Measurements from ENCODE around the gene RAB35.

Gene RAB35

GRCh38 chr12:120103044-120103338, 13.6 kb downstream of the RAB35 start:
- no peak for DNase-seq

- no peak for DNase-seq
Observed at GRCh38 chr12:120102189-120103043, 14.1 kb downstream of the RAB35 start.

- no peak for DNase-seq
Observed at GRCh38 chr12:120101617-120102016, 14.9 kb downstream of the RAB35 start.

GRCh38 chr12:120101182-120101581, 15.4 kb downstream of the RAB35 start:
- DNase-seq = no peak

- no peak for DNase-seq
Observed at GRCh38 chr12:120100630-120101029, 15.9 kb downstream of the RAB35 start.

- DNase-seq = no peak
Observed at GRCh38 chr12:120099738-120100137, 16.8 kb downstream of the RAB35 start.

- DNase-seq = no peak
Observed at GRCh38 chr12:120098756-120099470, 17.6 kb downstream of the RAB35 start.

- DNase-seq = no peak
Observed at GRCh38 chr12:120096671-120097202, 19.8 kb downstream of the RAB35 start.

GRCh38 chr12:120095736-120096135, 20.8 kb downstream of the RAB35 start:
- DNase-seq = no peak

GRCh38 chr12:120095331-120095730, 21.2 kb downstream of the RAB35 start:
- DNase-seq = no peak

- no peak for DNase-seq
Observed at GRCh38 chr12:120094485-120094884, 22.1 kb downstream of the RAB35 start.

GRCh38 chr12:120093592-120094355, 22.8 kb downstream of the RAB35 start:
- no peak for DNase-seq

- no peak for DNase-seq
Observed at GRCh38 chr12:120093336-120093591, 23.3 kb downstream of the RAB35 start.

- DNase-seq = no peak
Observed at GRCh38 chr12:120092551-120093335, 23.8 kb downstream of the RAB35 start.

- DNase-seq = no peak
Observed at GRCh38 chr12:120091371-120092090, 25.0 kb downstream of the RAB35 start.

GRCh38 chr12:120090626-120091295, 25.8 kb downstream of the RAB35 start:
- DNase-seq = no peak

GRCh38 chr12:120090206-120090605, 26.3 kb downstream of the RAB35 start:
- DNase-seq = no peak

- DNase-seq = no peak
Observed at GRCh38 chr12:120089796-120090195, 26.8 kb downstream of the RAB35 start.

- DNase-seq = no peak
Observed at GRCh38 chr12:120089105-120089504, 27.4 kb downstream of the RAB35 start.

- DNase-seq = peak; percentile 100
Observed at GRCh38 chr12:120086801-120087621, 29.5 kb downstream of the RAB35 start.
